Stimulated activated naive B cell treated with anti-CD40 and anti-IgM and Interleukin-4, amounts not matched to agents 10 μg/mL and 1 μg/mL and 100 μg/mL, for 72 hours (primary cell): ENCODE measurements around the gene HMG20B.
"Not testable (repeated sequence)": the region's sequence is repeated elsewhere in the genome, so short reads cannot be mapped to it uniquely, and the experiment has no call there.

Experiments used
- ATAC-seq, 2 donors: fragments of 150-1000 bp; cut with Tn5 transposase; replicated peaks; 2 replicates each; pipeline ENCODE4 v1.10.0; 2021; ENCODE audit warnings: moderate library complexity in 1 of 2
- DNase-seq: peaks from one replicate; pipeline ENCODE4 v3.0.0; 2021
- H3K27ac Mint-ChIP-seq: one replicate; pipeline ENCODE4 v1.8.0; 2022; ENCODE audit warnings: mild to moderate bottlenecking, mixed read lengths
- H3K27me3 Mint-ChIP-seq, 2 donors: one replicate each; pipeline ENCODE4 v1.8.0; 2022; ENCODE audit warnings: mixed read lengths in 2 of 2
- H3K36me3 Mint-ChIP-seq, 2 donors: one replicate each; pipeline ENCODE4 v1.8.0; 2022; ENCODE audit warnings: mixed read lengths in 2 of 2, mild to moderate bottlenecking in 1 of 2
- H3K4me1 Mint-ChIP-seq, 2 donors: one replicate each; pipeline ENCODE4 v1.8.0; 2022; ENCODE audit warnings: mixed read lengths in 2 of 2, mild to moderate bottlenecking in 1 of 2
- H3K4me3 Mint-ChIP-seq, 2 donors: one replicate each; pipeline ENCODE4 v1.8.0; 2022; ENCODE audit warnings: mild to moderate bottlenecking in 2 of 2, mixed read lengths in 2 of 2, moderate library complexity in 1 of 2
- H3K9me3 Mint-ChIP-seq, 2 donors: one replicate each; pipeline ENCODE4 v1.8.0; 2022; ENCODE audit warnings: mixed read lengths in 2 of 2, mild to moderate bottlenecking in 1 of 2

The HMG20B gene

GRCh38 chr19:3556978-3557460, 15.7 kb upstream of the HMG20B start:
- peak overlapping the region; percentile 97 for H3K27ac Mint-ChIP-seq
- H3K4me3 Mint-ChIP-seq: peak overlapping the region; percentile 90 to 100
- ATAC-seq: peak; percentile 28 to 37
- no peaks in the 10 kb centered on the region for H3K9me3 Mint-ChIP-seq
- DNase-seq: no peak
- peaks cover 24 to 34% of the 10 kb centered on the region in 2 donors for H3K36me3 Mint-ChIP-seq
- H3K27me3 Mint-ChIP-seq: no peaks in the 10 kb centered on the region
- peaks cover 39 to 66% of the 10 kb centered on the region in 2 donors for H3K4me1 Mint-ChIP-seq

- peaks cover 36 to 59% of the 10 kb centered on the region in 2 donors for H3K4me1 Mint-ChIP-seq
- peak; percentile 86 to 90 for ATAC-seq
These were observed 15.1 kb upstream of the HMG20B start, which contains the start of gene MFSD12 for GRCh38 chr19:3557461-3558248. TSS of gene MFSD12 (minus strand) at chr19:3557586. CDS start at chr19:3557403, 183 bp downstream.

GRCh38 chr19:3563709-3564524, 8.8 kb upstream of the HMG20B start:
- Mint-ChIP-seq H3K27ac (no peak overlapping the region), H3K4me3 (no peak overlapping the region), H3K27me3 (no peaks in the 10 kb centered on the region), H3K4me1 (peaks cover 7 to 8% of the 10 kb centered on the region in 2 donors), H3K9me3 (no peaks in the 10 kb centered on the region), H3K36me3 (no peaks in the 10 kb centered on the region)
- no peak for ATAC-seq
- no peak for DNase-seq

More at GRCh38 chr19:3557461-3558248, 15.1 kb upstream of the HMG20B start, which contains the start of gene MFSD12:
- peak within 1 kb of the TSS; percentile 90 to 100 for H3K4me3 Mint-ChIP-seq
- no peaks in the 10 kb centered on the region for H3K27me3 Mint-ChIP-seq
- H3K27ac Mint-ChIP-seq: peak within 1 kb of the TSS; percentile 97
- H3K9me3 Mint-ChIP-seq: no peaks in the 10 kb centered on the region
- peaks cover 21 to 31% of the 10 kb centered on the region in 2 donors for H3K36me3 Mint-ChIP-seq
- DNase-seq: peak; percentile 91

- H3K4me3 Mint-ChIP-seq: no peak overlapping the region
- no peaks in the 10 kb centered on the region for H3K36me3 Mint-ChIP-seq
- no peak overlapping the region for H3K27ac Mint-ChIP-seq
- H3K27me3 Mint-ChIP-seq: no peaks in the 10 kb centered on the region
- ATAC-seq (no peak), DNase-seq (no peak)
- H3K9me3 Mint-ChIP-seq: no peaks in the 10 kb centered on the region
- H3K4me1 Mint-ChIP-seq: peaks cover 4 to 8% of the 10 kb centered on the region in 2 donors
These were observed 7.6 kb upstream of the HMG20B start for GRCh38 chr19:3565139-3565538.

- not testable (repeated sequence) for H3K27me3 Mint-ChIP-seq, H3K9me3 Mint-ChIP-seq, DNase-seq, ATAC-seq, H3K27ac Mint-ChIP-seq, H3K4me3 Mint-ChIP-seq
- Mint-ChIP-seq H3K36me3 (peaks cover 11% of the 10 kb centered on the region in 2 donors), H3K4me1 (peaks cover 17 to 23% of the 10 kb centered on the region in 2 donors)
These were observed 2.7 kb upstream of the HMG20B start for GRCh38 chr19:3570042-3570441.

- Mint-ChIP-seq H3K9me3 (peaks cover 0 to 2% of the 10 kb centered on the region in 2 donors), H3K4me3 (no peak overlapping the region), H3K27ac (no peak overlapping the region), H3K27me3 (no peaks in the 10 kb centered on the region), H3K36me3 (peaks cover 16% of the 10 kb centered on the region in 2 donors), H3K4me1 (peaks cover 21 to 26% of the 10 kb centered on the region in 2 donors)
- DNase-seq: no peak
- no peak for ATAC-seq
These were observed 2.1 kb upstream of the HMG20B start for GRCh38 chr19:3570606-3571011.

GRCh38 chr19:3572132-3572854, 451 bp upstream of the HMG20B start:
- no peaks in the 10 kb centered on the region for H3K27me3 Mint-ChIP-seq
- peak overlapping the region; percentile 81 for H3K27ac Mint-ChIP-seq
- DNase-seq: peak; percentile 99
- H3K4me1 Mint-ChIP-seq: peaks cover 21 to 31% of the 10 kb centered on the region in 2 donors
- ATAC-seq: peak; percentile 93 to 96
- H3K9me3 Mint-ChIP-seq: peaks cover 0 to 2% of the 10 kb centered on the region in 2 donors
- peaks cover 21 to 27% of the 10 kb centered on the region in 2 donors for H3K36me3 Mint-ChIP-seq
- peak overlapping the region; percentile 80 to 85 for H3K4me3 Mint-ChIP-seq

- ATAC-seq: peak; percentile 21 to 38
- Mint-ChIP-seq H3K4me3 (peak overlapping the region; percentile 83 to 85), H3K27me3 (no peaks in the 10 kb centered on the region), H3K27ac (peak overlapping the region; percentile 76), H3K36me3 (peaks cover 21 to 27% of the 10 kb centered on the region in 2 donors), H3K9me3 (peaks cover 0 to 2% of the 10 kb centered on the region in 2 donors), H3K4me1 (peaks cover 21 to 31% of the 10 kb centered on the region in 2 donors)
- no peak for DNase-seq
These were observed 566 bp downstream of the HMG20B start for GRCh38 chr19:3573162-3573857.

GRCh38 chr19:3573858-3574637, 1.3 kb downstream of the HMG20B start:
- H3K27me3 Mint-ChIP-seq: no peaks in the 10 kb centered on the region
- H3K36me3 Mint-ChIP-seq: peaks cover 26 to 33% of the 10 kb centered on the region in 2 donors
- peak; percentile 28 to 49 for ATAC-seq
- peak overlapping the region; percentile 83 to 85 for H3K4me3 Mint-ChIP-seq
- peak; percentile 87 for DNase-seq
- peak overlapping the region; percentile 76 for H3K27ac Mint-ChIP-seq
- peaks cover 19 to 31% of the 10 kb centered on the region in 2 donors for H3K4me1 Mint-ChIP-seq
- H3K9me3 Mint-ChIP-seq: peaks cover 0 to 2% of the 10 kb centered on the region in 2 donors

GRCh38 chr19:3575260-3575741, 2.6 kb downstream of the HMG20B start:
- peaks cover 26 to 33% of the 10 kb centered on the region in 2 donors for H3K36me3 Mint-ChIP-seq
- H3K27me3 Mint-ChIP-seq: no peaks in the 10 kb centered on the region
- ATAC-seq: no peak
- no peak for DNase-seq
- H3K4me1 Mint-ChIP-seq: peaks cover 19 to 31% of the 10 kb centered on the region in 2 donors
- H3K27ac Mint-ChIP-seq: no peak overlapping the region
- H3K4me3 Mint-ChIP-seq: no peak overlapping the region
- H3K9me3 Mint-ChIP-seq: peaks cover 0 to 2% of the 10 kb centered on the region in 2 donors

GRCh38 chr19:3575949-3576673, 3.4 kb downstream of the HMG20B start:
- no peak for DNase-seq
- Mint-ChIP-seq H3K27me3 (no peaks in the 10 kb centered on the region), H3K4me1 (peaks cover 19 to 31% of the 10 kb centered on the region in 2 donors), H3K4me3 (peak overlapping the region in 1 of 2 donors; percentile 62), H3K27ac (no peak overlapping the region), H3K36me3 (peaks cover 26 to 33% of the 10 kb centered on the region in 2 donors), H3K9me3 (peaks cover 0 to 2% of the 10 kb centered on the region in 2 donors)
- ATAC-seq: no peak
